ENCODE results near the gene SULF2.
A peak's percentile ranks its signal among the peaks of the same experiment; 100 is the strongest.

SULF2 gene

GRCh38 chr20:47737923-47738322 is 47.4 kb downstream of the SULF2 start:
- no peak for DNase-seq (ENCODE audit: low spot score)

- DNase-seq (ENCODE audit: low spot score): no peak
Observed at GRCh38 chr20:47736570-47737152, 48.6 kb downstream of the SULF2 start.

- no peak for DNase-seq (ENCODE audit: low spot score)
Observed at GRCh38 chr20:47735412-47736400, 49.6 kb downstream of the SULF2 start.

- no peak for DNase-seq (ENCODE audit: low spot score)
Observed at GRCh38 chr20:47734870-47735269, 50.4 kb downstream of the SULF2 start.

- no peak for DNase-seq (ENCODE audit: low spot score)
Observed at GRCh38 chr20:47733892-47734291, 51.4 kb downstream of the SULF2 start.

- DNase-seq (ENCODE audit: low spot score): no peak
Observed at GRCh38 chr20:47730744-47731143, 54.5 kb downstream of the SULF2 start.

- no peak for DNase-seq (ENCODE audit: low spot score)
Observed at GRCh38 chr20:47729472-47729871, 55.8 kb downstream of the SULF2 start.

- no peak for DNase-seq (ENCODE audit: low spot score)
Observed at GRCh38 chr20:47727909-47728361, 57.3 kb downstream of the SULF2 start.

GRCh38 chr20:47727170-47727880 is 58.0 kb downstream of the SULF2 start:
- no peak for DNase-seq (ENCODE audit: low spot score)

GRCh38 chr20:47726632-47727031 is 58.6 kb downstream of the SULF2 start:
- no peak for DNase-seq (ENCODE audit: low spot score)

GRCh38 chr20:47725248-47725973 is 59.9 kb downstream of the SULF2 start:
- peak; percentile 88 for DNase-seq (ENCODE audit: low spot score)

- DNase-seq (ENCODE audit: low spot score): no peak
Observed at GRCh38 chr20:47724910-47725247, 60.4 kb downstream of the SULF2 start.

- no peak for DNase-seq (ENCODE audit: low spot score)
Observed at GRCh38 chr20:47724396-47724795, 60.9 kb downstream of the SULF2 start.

- DNase-seq (ENCODE audit: low spot score): no peak
Observed at GRCh38 chr20:47723322-47723721, 62.0 kb downstream of the SULF2 start.

- DNase-seq (ENCODE audit: low spot score): no peak
Observed at GRCh38 chr20:47720636-47721427, 64.4 kb downstream of the SULF2 start.

GRCh38 chr20:47719625-47720024 is 65.7 kb downstream of the SULF2 start:
- no peak for DNase-seq (ENCODE audit: low spot score)

GRCh38 chr20:47719211-47719610 is 66.1 kb downstream of the SULF2 start:
- DNase-seq (ENCODE audit: low spot score): no peak

- no peak for DNase-seq (ENCODE audit: low spot score)
Observed at GRCh38 chr20:47718398-47718797, 66.9 kb downstream of the SULF2 start.

- no peak for DNase-seq (ENCODE audit: low spot score)
Observed at GRCh38 chr20:47717421-47717820, 67.9 kb downstream of the SULF2 start.

GRCh38 chr20:47713878-47714450 is 71.3 kb downstream of the SULF2 start:
- peak; percentile 23 for DNase-seq (ENCODE audit: low spot score)

- DNase-seq (ENCODE audit: low spot score): no peak
Observed at GRCh38 chr20:47713163-47713562, 72.1 kb downstream of the SULF2 start.
